VCaP (cell line): ENCODE measurements around the gene LEMD3.

Experiments
- H3K27ac ChIP-seq: fragments of 450-650 bp; 2 replicates; pipeline ENCODE4 v1.5.1; 2017
- CTCF ChIP-seq: fragments of 450-650 bp; conservative IDR thresholded peaks from 2 replicates; pipeline ENCODE4 v1.5.1; 2017; ENCODE audit warnings: mild to moderate bottlenecking, moderate library complexity

LEMD3 gene

GRCh38 chr12:65152596-65152995 lies 16.8 kb upstream of the LEMD3 start:
- no peak for TF ChIP-seq CTCF
- H3K27ac ChIP-seq = no peak overlapping the region

GRCh38 chr12:65155784-65156183 lies 13.6 kb upstream of the LEMD3 start:
- no peak overlapping the region for H3K27ac ChIP-seq
- TF ChIP-seq CTCF = no peak

- H3K27ac ChIP-seq = no peak overlapping the region; the same call in 1 of the 2 replicates
- no peak for TF ChIP-seq CTCF
Observed at GRCh38 chr12:65156366-65156841, 13.0 kb upstream of the LEMD3 start.

GRCh38 chr12:65157091-65157490 lies 12.3 kb upstream of the LEMD3 start:
- no peak for TF ChIP-seq CTCF
- H3K27ac ChIP-seq = no peak overlapping the region; the same call in 1 of the 2 replicates

GRCh38 chr12:65162609-65163008 lies 6.8 kb upstream of the LEMD3 start:
- no peak overlapping the region for H3K27ac ChIP-seq
- TF ChIP-seq CTCF = no peak

GRCh38 chr12:65164244-65164643 lies 5.1 kb upstream of the LEMD3 start:
- no peak for TF ChIP-seq CTCF
- H3K27ac ChIP-seq = no peak overlapping the region

GRCh38 chr12:65164774-65165173 lies 4.6 kb upstream of the LEMD3 start:
- TF ChIP-seq CTCF = no peak
- no peak overlapping the region for H3K27ac ChIP-seq
